H1 (cell line): ENCODE measurements around the gene WDR1.

ENCODE experiments used
- CHD1 ChIP-seq: IDR thresholded peaks from 2 replicates; pipeline ENCODE4 v1.6.1; 2012; ENCODE audit warnings: low read depth, low read length, improper control_type of control experiment
- CHD2 ChIP-seq: IDR thresholded peaks from 2 replicates; pipeline ENCODE4 v1.6.1; 2012; ENCODE audit warnings: low read length, improper control_type of control experiment
- CTCF ChIP-seq, 3 experiments: IDR thresholded peaks; 1 replicate in 2 of 3; 2 replicates in 1 of 3; pipeline versions ENCODE4 v1.5.1 to v1.6.1; 2011; ENCODE audit warnings: low read length in 3 of 3, mild to moderate bottlenecking in 3 of 3, inconsistent platforms in 2 of 3, low read depth in 1 of 3, moderate library complexity in 1 of 3; ENCODE audit not compliant: insufficient read depth in 1 of 3; ENCODE audit errors: control extremely low read depth in 1 of 3
- EZH2 ChIP-seq: fragments of 200-600 bp; sonication (generic); IDR thresholded peaks from 2 replicates; pipeline ENCODE4 v1.7.1; 2012; ENCODE audit warnings: low read depth, mild to moderate bottlenecking, moderate library complexity, low read length, inconsistent platforms; ENCODE audit not compliant: severe bottlenecking
- GABPA ChIP-seq: IDR thresholded peaks from 2 replicates; pipeline ENCODE4 v1.6.1; 2011; ENCODE audit warnings: mild to moderate bottlenecking, low read length, moderate library complexity, borderline replicate concordance; ENCODE audit not compliant: insufficient read depth
- SP2 ChIP-seq: IDR thresholded peaks from 2 replicates; pipeline ENCODE4 v1.6.1; 2012; ENCODE audit warnings: mild to moderate bottlenecking, low read length, inconsistent platforms
- SUZ12 ChIP-seq: fragments of 200-600 bp; sonication (generic); IDR thresholded peaks from 2 replicates; pipeline ENCODE4 v1.6.1; 2012; ENCODE audit warnings: mild to moderate bottlenecking, inconsistent platforms, low read length, moderate library complexity, mixed read lengths

GRCh38 chr4:10121568-10122208 lies 5.1 kb upstream of the WDR1 start:
- no peak for TF ChIP-seq CTCF (IDR thresholded peaks at IDR 0.05; ENCODE audit: control extremely low read depth in 1 of 3, insufficient read depth in 1 of 3, low read depth in 1 of 3, low read length in 3 of 3)
- TF ChIP-seq SP2, result no peak
- no peak for TF ChIP-seq SUZ12
- TF ChIP-seq CHD1, result no peak
- no peak for TF ChIP-seq GABPA
- TF ChIP-seq EZH2, result no peak
- no peak for TF ChIP-seq CHD2
